GM21576 (cell line): Measurements from ENCODE around the gene CDH2.

Experiments used
- ATAC-seq: cut with Tn5 transposase; IDR thresholded peaks from one replicate; pipeline ENCODE4 v1.9.1; 2021; ENCODE audit warnings: mild to moderate bottlenecking, moderate library complexity; ENCODE audit not compliant: unreplicated experiment

CDH2 gene

GRCh38 chr18:28176948-28177827 is at the start of gene CDH2:
CDH2 (minus strand) TSS chr18:28177130; CDS start chr18:28177022, 108 bp downstream.
- ATAC-seq, result no peak

- no peak for ATAC-seq
Measured at GRCh38 chr18:28212060-28212459, 35.1 kb upstream of the CDH2 start.

GRCh38 chr18:28208712-28209265 is 31.9 kb upstream of the CDH2 start:
- ATAC-seq, result no peak

GRCh38 chr18:28208268-28208667 is 31.3 kb upstream of the CDH2 start:
- ATAC-seq, result no peak

GRCh38 chr18:28204154-28204553 is 27.2 kb upstream of the CDH2 start:
- ATAC-seq, result no peak

- ATAC-seq, result no peak
Measured at GRCh38 chr18:28201056-28201455, 24.1 kb upstream of the CDH2 start.

- ATAC-seq, result no peak
Measured at GRCh38 chr18:28198620-28199019, 21.7 kb upstream of the CDH2 start.

- no peak for ATAC-seq
Measured at GRCh38 chr18:28193177-28193778, 16.3 kb upstream of the CDH2 start.

GRCh38 chr18:28189400-28190239 is 12.7 kb upstream of the CDH2 start:
- no peak for ATAC-seq

- ATAC-seq, result no peak
Measured at GRCh38 chr18:28185121-28185520, 8.2 kb upstream of the CDH2 start.

- ATAC-seq, result no peak
Measured at GRCh38 chr18:28183418-28184078, 6.6 kb upstream of the CDH2 start.

- no peak for ATAC-seq
Measured at GRCh38 chr18:28181616-28182015, 4.7 kb upstream of the CDH2 start.

- ATAC-seq, result no peak
Measured at GRCh38 chr18:28178720-28179119, 1.8 kb upstream of the CDH2 start.

- ATAC-seq, result no peak
Measured at GRCh38 chr18:28177828-28178635, 1.1 kb upstream of the CDH2 start.

GRCh38 chr18:28176698-28176947 is 307 bp downstream of the CDH2 start:
- ATAC-seq, result no peak

- no peak for ATAC-seq
Measured at GRCh38 chr18:28175930-28176697, 816 bp downstream of the CDH2 start.

GRCh38 chr18:28175150-28175929 is 1.6 kb downstream of the CDH2 start:
- no peak for ATAC-seq

- ATAC-seq, result no peak
Measured at GRCh38 chr18:28174181-28174905, 2.6 kb downstream of the CDH2 start.
